Central memory CD8-positive, alpha-beta T cell (primary cell): ENCODE measurements around the gene SLIT3.

Source experiments
- ATAC-seq: fragments of 150-1000 bp; cut with Tn5 transposase; replicated peaks from 2 replicates; pipeline ENCODE4 v1.10.0; 2022; ENCODE audit warnings: mild to moderate bottlenecking, moderate FRiP score, moderate number of reproducible peaks; ENCODE audit not compliant: poor library complexity, severe bottlenecking; ENCODE audit errors: extremely low read depth
- DNase-seq, 2 donors: peaks; one replicate each; pipeline ENCODE4 v3.0.0; 2021; ENCODE audit warnings: low spot score in 2 of 2
- H3K27ac Mint-ChIP-seq: one replicate; pipeline ENCODE4 v1.8.0; 2022; ENCODE audit warnings: low read depth, mild to moderate bottlenecking, moderate library complexity, mixed read lengths
- H3K27me3 Mint-ChIP-seq: one replicate; pipeline ENCODE4 v1.8.0; 2022; ENCODE audit warnings: mixed read lengths
- H3K36me3 Mint-ChIP-seq: one replicate; pipeline ENCODE4 v1.8.0; 2022; ENCODE audit warnings: mild to moderate bottlenecking, moderate library complexity, mixed read lengths; ENCODE audit not compliant: insufficient read depth
- H3K4me1 Mint-ChIP-seq: one replicate; pipeline ENCODE4 v1.8.0; 2022; ENCODE audit warnings: mixed read lengths
- H3K4me3 Mint-ChIP-seq: one replicate; pipeline ENCODE4 v1.8.0; 2022; ENCODE audit warnings: mild to moderate bottlenecking, moderate library complexity, mixed read lengths
- H3K9me3 Mint-ChIP-seq: one replicate; pipeline ENCODE4 v1.8.0; 2022; ENCODE audit warnings: mixed read lengths

The SLIT3 gene

GRCh38 chr5:168941901-168942300 is 359.0 kb downstream of the SLIT3 start:
- DNase-seq (no peak), ATAC-seq (no peak)
- H3K36me3 Mint-ChIP-seq: no peaks in the 10 kb centered on the region
- no peak overlapping the region for H3K27ac Mint-ChIP-seq
- no peak overlapping the region for H3K4me3 Mint-ChIP-seq
- no peaks in the 10 kb centered on the region for H3K9me3 Mint-ChIP-seq
- H3K27me3 Mint-ChIP-seq: peaks cover 13% of the 10 kb centered on the region
- no peaks in the 10 kb centered on the region for H3K4me1 Mint-ChIP-seq

- Mint-ChIP-seq H3K9me3 (no peaks in the 10 kb centered on the region), H3K4me3 (no peak overlapping the region), H3K27me3 (peaks cover 9% of the 10 kb centered on the region), H3K4me1 (no peaks in the 10 kb centered on the region), H3K36me3 (no peaks in the 10 kb centered on the region), H3K27ac (no peak overlapping the region)
- no peak for DNase-seq
- no peak for ATAC-seq
These were observed 360.2 kb downstream of the SLIT3 start for GRCh38 chr5:168940712-168941111.

- Mint-ChIP-seq H3K27me3 (peaks cover 9% of the 10 kb centered on the region), H3K4me3 (no peak overlapping the region), H3K27ac (no peak overlapping the region), H3K9me3 (no peaks in the 10 kb centered on the region), H3K4me1 (no peaks in the 10 kb centered on the region), H3K36me3 (no peaks in the 10 kb centered on the region)
- no peak for DNase-seq
- no peak for ATAC-seq
These were observed 360.9 kb downstream of the SLIT3 start for GRCh38 chr5:168939887-168940544.

- no peak overlapping the region for H3K4me3 Mint-ChIP-seq
- no peak overlapping the region for H3K27ac Mint-ChIP-seq
- H3K4me1 Mint-ChIP-seq: no peaks in the 10 kb centered on the region
- H3K27me3 Mint-ChIP-seq: peaks cover 9% of the 10 kb centered on the region
- no peaks in the 10 kb centered on the region for H3K9me3 Mint-ChIP-seq
- no peaks in the 10 kb centered on the region for H3K36me3 Mint-ChIP-seq
- DNase-seq: no peak
- ATAC-seq: no peak
These were observed 361.7 kb downstream of the SLIT3 start for GRCh38 chr5:168939156-168939800.

- H3K9me3 Mint-ChIP-seq: no peaks in the 10 kb centered on the region
- H3K27me3 Mint-ChIP-seq: peaks cover 28% of the 10 kb centered on the region
These were observed 364.4 kb downstream of the SLIT3 start for GRCh38 chr5:168936511-168936910.

GRCh38 chr5:168935183-168935582 is 365.8 kb downstream of the SLIT3 start:
- Mint-ChIP-seq H3K4me1 (no peaks in the 10 kb centered on the region), H3K9me3 (no peaks in the 10 kb centered on the region), H3K4me3 (no peak overlapping the region), H3K27ac (no peak overlapping the region), H3K27me3 (peaks cover 39% of the 10 kb centered on the region), H3K36me3 (no peaks in the 10 kb centered on the region)
- no peak for DNase-seq
- no peak for ATAC-seq

More at GRCh38 chr5:168936511-168936910, 364.4 kb downstream of the SLIT3 start:
- H3K36me3 Mint-ChIP-seq: no peaks in the 10 kb centered on the region
- no peak for DNase-seq
- H3K4me3 Mint-ChIP-seq: no peak overlapping the region
- no peak overlapping the region for H3K27ac Mint-ChIP-seq
- no peak for ATAC-seq
- no peaks in the 10 kb centered on the region for H3K4me1 Mint-ChIP-seq

- ATAC-seq (no peak), DNase-seq (no peak)
- H3K4me1 Mint-ChIP-seq: no peaks in the 10 kb centered on the region
- no peaks in the 10 kb centered on the region for H3K36me3 Mint-ChIP-seq
- no peak overlapping the region for H3K27ac Mint-ChIP-seq
- H3K27me3 Mint-ChIP-seq: peaks cover 48% of the 10 kb centered on the region
- no peak overlapping the region for H3K4me3 Mint-ChIP-seq
- H3K9me3 Mint-ChIP-seq: no peaks in the 10 kb centered on the region
These were observed 366.8 kb downstream of the SLIT3 start for GRCh38 chr5:168934169-168934568.

GRCh38 chr5:168932400-168933189 is 368.3 kb downstream of the SLIT3 start:
- Mint-ChIP-seq H3K36me3 (no peaks in the 10 kb centered on the region), H3K4me1 (no peaks in the 10 kb centered on the region), H3K27ac (no peak overlapping the region), H3K27me3 (peaks cover 55% of the 10 kb centered on the region), H3K9me3 (no peaks in the 10 kb centered on the region), H3K4me3 (no peak overlapping the region)
- no peak for ATAC-seq
- DNase-seq: no peak

GRCh38 chr5:168931638-168932345 is 369.1 kb downstream of the SLIT3 start:
- Mint-ChIP-seq H3K36me3 (no peaks in the 10 kb centered on the region), H3K9me3 (no peaks in the 10 kb centered on the region), H3K4me1 (no peaks in the 10 kb centered on the region), H3K4me3 (no peak overlapping the region), H3K27me3 (peaks cover 63% of the 10 kb centered on the region), H3K27ac (no peak overlapping the region)
- DNase-seq: no peak
- ATAC-seq: no peak

GRCh38 chr5:168929656-168930055 is 371.3 kb downstream of the SLIT3 start:
- no peak overlapping the region for H3K4me3 Mint-ChIP-seq
- no peaks in the 10 kb centered on the region for H3K4me1 Mint-ChIP-seq
- no peaks in the 10 kb centered on the region for H3K9me3 Mint-ChIP-seq
- peaks cover 69% of the 10 kb centered on the region for H3K27me3 Mint-ChIP-seq
- H3K27ac Mint-ChIP-seq: no peak overlapping the region
- ATAC-seq (no peak), DNase-seq (no peak)
- no peaks in the 10 kb centered on the region for H3K36me3 Mint-ChIP-seq

GRCh38 chr5:168925160-168925559 is 375.8 kb downstream of the SLIT3 start:
- H3K27me3 Mint-ChIP-seq: peaks cover 71% of the 10 kb centered on the region
- no peaks in the 10 kb centered on the region for H3K9me3 Mint-ChIP-seq
- H3K27ac Mint-ChIP-seq: no peak overlapping the region
- no peak for ATAC-seq
- H3K36me3 Mint-ChIP-seq: no peaks in the 10 kb centered on the region
- no peak overlapping the region for H3K4me3 Mint-ChIP-seq
- DNase-seq: no peak
- H3K4me1 Mint-ChIP-seq: no peaks in the 10 kb centered on the region

GRCh38 chr5:168921147-168921866 is 379.6 kb downstream of the SLIT3 start:
- no peak for DNase-seq
- Mint-ChIP-seq H3K9me3 (no peaks in the 10 kb centered on the region), H3K27ac (no peak overlapping the region), H3K36me3 (no peaks in the 10 kb centered on the region), H3K4me3 (no peak overlapping the region), H3K4me1 (no peaks in the 10 kb centered on the region), H3K27me3 (peaks cover 60% of the 10 kb centered on the region)
- ATAC-seq: no peak
